OCI-LY1 (cell line): ENCODE data around the gene GALNT17.

Source experiments
- CTCF ChIP-seq: fragments of 200-600 bp; sonication (generic), shearing (Covaris generic); IDR thresholded peaks from 2 replicates; pipeline ENCODE4 v1.5.1; 2017; ENCODE audit warnings: mild to moderate bottlenecking, antibody characterized with exemption, low read length, moderate library complexity, mixed read lengths
- EZH2 ChIP-seq: fragments of 200-600 bp; sonication (generic), shearing (Covaris generic); IDR thresholded peaks from 2 replicates; pipeline ENCODE4 v1.8.0; 2017; ENCODE audit warnings: borderline replicate concordance, mixed run types, mild to moderate bottlenecking, antibody characterized with exemption, low read length, moderate library complexity, mixed read lengths

GRCh38 chr7:71322201-71322600 lies 190.3 kb downstream of the GALNT17 start:
- no peak for TF ChIP-seq CTCF
- TF ChIP-seq EZH2, result no peak
